ENCODE results near the gene IGSF8.
"Not testable (repeated sequence)": the region's sequence is repeated elsewhere in the genome, so short reads cannot be mapped to it uniquely, and the experiment has no call there.

Gene IGSF8

DNA sequence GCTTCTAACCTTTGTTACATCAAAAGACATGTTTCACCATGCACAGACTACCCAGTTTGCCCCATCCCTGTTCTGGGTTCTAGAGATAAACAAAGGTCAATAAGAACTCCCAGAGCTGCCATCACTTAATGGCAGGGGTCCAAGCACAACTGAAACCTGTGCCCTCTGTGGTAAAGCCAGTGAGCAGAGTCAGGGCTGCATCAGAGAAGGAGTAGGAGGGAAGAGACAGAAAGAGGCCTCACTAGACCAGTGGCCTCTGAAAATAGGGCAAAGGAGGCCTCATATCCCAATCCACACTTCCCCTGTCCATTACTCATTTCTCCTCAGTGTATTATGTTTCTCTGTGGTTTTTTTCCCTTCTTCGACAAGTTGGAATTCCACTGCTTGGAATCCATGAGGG is 27.3 kb upstream of the IGSF8 start:
- DNase-seq = no peak

DNA sequence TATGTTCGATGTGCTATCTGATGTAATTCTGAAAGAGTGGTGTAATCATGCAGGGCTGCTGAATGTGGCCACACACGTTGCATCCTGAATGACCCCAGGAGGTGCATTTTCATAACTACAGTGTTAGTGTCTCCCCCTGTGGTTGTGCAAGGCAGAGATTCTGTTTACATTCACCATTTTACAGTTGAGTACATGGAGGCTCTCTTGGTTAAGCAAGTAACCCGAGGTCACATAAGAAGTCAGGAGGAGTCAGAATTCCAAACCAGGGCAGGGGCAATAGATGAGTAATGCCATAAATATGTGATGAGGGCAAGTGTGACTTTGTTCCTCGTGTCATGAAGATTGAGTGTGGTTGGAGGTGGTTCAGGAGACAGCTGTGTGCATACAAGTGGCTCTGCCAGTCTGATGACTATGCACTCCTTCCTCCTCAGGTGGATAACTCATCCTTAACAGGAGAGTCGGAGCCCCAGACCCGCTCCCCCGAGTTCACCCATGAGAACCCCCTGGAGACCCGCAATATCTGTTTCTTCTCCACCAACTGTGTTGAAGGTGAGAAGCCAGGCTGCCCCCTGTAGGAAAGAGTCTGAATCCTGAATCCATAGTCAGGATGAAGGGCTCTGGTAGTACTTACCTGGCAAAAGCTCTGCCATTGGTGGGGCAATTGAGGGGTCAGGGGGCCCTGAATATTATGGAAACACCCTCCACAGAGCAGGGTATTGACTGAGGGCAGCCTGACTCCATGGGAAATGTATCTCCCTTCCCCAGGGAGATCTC is 26.5 kb upstream of the IGSF8 start:
- no peak for DNase-seq

DNA sequence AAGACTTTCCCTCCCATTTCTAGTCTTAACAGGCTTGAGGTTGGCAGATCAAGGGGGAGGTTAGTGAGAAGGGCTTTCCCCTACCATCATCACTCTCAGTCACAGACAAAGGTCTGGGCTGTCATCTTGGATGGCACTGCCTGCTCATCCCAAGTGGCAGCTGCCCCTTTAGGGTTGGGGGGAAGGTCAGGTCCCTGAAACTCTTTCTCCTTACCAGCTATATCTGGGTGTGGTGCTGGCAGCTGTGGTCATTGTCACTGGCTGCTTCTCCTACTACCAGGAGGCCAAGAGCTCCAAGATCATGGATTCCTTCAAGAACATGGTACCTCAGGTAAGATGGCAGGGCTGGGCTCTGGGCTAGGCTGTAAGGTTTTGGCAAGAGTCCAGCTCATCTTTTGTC is 25.3 kb upstream of the IGSF8 start:
- DNase-seq = no peak

DNA sequence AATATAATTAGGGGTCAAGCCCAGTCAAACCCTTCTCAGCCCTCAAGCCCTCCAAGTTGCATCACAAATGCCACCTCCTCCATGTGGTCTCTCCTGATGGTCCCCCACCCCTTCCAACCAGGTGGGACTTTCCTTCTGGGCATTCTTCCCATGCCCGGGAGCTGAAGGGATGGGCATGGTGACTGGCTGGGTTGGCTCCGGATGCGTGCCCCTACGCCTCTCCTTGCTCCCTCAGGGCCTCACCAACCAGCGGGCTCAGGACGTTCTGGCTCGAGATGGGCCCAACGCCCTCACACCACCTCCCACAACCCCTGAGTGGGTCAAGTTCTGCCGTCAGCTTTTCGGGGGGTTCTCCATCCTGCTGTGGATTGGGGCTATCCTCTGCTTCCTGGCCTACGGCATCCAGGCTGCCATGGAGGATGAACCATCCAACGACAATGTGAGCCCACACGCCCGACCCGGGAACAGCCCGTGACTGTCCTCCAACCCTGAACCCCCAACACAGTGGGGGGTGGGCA is 24.6 kb upstream of the IGSF8 start:
- no peak for DNase-seq

DNA sequence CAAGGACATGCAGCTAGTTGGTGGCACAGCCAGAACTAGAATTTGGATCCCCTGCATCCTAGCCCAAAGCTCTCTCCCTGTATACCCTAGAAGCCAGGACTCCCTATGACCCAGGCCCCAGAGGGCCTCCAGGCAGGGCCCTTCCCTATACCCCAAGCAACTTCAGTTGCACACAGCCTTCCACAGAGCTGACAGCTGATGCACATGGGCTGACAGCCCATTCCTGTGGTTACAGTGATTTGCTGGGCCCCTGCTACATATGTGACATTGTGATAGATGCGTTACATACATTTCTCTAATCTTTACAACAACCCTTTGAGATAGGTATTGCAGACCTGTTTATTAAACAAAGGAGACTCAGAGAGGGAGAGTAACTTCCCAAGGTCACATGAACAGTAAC is 23.0 kb upstream of the IGSF8 start:
- DNase-seq = no peak

DNA sequence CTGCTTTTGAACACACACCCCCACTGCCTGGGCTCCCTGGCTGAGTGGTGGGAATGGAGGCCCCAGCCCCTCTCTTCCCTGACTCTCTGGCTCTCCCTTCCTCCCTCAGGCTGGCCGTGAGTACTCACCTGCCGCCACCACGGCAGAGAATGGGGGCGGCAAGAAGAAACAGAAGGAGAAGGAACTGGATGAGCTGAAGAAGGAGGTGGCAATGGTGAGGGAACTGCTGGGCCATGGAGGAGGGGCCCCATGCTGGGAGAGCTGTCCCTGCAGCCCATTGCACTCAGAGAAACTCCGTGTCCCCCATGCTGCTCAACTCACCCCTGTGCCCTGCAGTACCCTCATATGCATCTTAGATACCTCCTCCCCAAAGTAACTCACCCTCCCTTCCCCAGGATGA is 22.4 kb upstream of the IGSF8 start:
- no peak for DNase-seq

DNA sequence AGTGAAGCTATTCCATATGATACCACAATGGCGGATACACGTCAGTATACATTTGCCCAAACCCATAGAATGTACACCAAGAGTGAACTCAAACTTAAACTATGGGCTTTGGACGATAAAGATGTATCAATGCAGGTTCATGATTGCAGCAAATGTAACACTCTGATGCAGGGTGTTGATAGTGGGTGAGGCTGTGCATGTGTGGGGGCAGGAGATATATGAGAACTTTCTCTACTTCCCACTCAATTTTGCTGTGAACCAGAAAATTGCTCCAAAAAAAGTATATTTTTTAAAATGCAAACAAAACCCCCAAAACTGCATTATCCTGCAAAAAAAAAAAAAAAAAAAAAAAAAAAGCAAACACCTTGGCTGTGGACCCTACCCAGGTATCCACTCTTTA is 20.5 kb upstream of the IGSF8 start:
- DNase-seq = no peak

DNA sequence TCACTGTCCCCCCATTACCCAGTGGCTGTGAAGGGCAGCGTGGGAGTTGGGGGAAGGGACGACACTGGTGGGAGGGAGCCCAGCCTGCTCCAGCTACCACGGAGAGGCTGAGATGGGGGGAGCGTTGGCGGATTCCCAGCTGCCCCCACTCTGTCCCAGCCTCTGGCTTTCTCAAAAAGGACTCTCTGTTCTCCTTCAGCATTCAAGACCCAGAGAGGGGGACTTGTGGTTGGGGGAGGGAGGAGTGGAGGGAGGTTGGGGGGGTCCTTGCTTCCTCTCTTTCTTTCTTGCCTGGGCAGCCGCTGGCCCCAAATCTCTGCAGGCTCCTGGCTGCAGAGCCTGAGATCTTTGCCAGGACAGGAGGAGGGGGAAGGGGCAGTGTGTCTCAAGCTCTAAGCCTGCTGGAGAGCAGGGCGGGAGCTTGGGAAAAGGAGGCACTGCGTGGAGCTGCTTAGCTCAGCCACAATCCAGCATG is 19.3 kb upstream of the IGSF8 start:
- no peak for DNase-seq

DNA sequence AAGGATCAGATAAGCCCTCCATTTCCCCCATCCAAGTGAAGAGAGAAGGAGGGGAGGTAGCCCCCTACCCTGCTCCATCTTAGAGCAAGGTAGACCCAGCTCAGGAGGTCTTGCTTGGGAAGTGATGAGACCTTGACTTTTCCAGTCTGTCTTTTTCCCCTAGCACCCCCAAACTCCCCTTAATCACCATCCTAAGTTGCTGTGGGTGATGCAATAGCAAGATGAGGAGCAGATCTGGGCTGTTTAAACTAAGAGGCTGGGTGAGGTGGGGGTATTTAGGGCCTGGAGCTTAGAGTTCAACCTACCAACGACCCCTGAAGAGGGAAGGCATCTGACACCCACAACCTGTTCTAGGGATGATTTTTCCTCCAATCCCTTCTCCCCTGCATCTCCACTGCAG is 18.9 kb upstream of the IGSF8 start:
- DNase-seq = no peak

DNA sequence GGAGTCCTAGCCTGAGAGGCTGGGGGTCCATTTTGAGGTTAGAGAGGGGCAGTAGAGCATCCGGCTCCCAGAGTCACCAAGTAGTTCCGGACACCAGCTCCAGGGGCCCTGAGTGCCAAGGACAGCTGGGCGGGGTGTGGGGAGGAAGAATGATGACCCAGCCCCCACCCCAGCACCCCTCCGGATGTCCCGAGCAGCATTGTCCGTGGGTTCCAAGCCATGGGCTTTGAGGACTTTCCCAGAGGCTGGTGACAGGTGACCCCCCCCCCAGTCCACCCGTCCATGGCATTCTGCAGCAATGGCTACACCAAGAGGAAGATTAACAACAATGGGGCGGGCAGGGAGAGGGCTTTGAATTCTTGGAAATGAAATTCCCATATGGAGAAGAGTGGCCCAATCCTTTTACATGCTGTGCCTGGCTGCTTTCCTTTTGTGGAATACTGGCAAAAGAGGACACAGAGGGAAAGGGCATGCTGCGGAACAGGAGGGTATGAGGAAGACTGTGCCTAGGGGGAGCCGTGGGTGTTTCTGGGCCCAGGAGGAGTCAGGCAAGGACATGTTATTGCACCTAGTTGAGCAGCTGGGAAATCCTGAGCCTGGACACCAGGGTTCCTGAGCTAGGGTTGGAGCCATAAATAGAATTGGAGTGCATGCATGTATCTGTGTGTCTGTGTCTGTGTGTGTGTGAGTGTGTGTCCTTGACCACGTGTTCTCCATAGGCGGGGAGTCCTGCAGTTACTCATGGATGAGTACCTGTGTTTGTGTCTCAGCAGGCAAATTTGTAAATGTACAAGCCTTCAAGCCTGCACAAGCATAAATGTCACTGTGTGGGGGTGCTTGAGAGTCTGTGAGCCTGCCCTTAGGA is 18.1 kb upstream of the IGSF8 start:
- no peak for DNase-seq

DNA sequence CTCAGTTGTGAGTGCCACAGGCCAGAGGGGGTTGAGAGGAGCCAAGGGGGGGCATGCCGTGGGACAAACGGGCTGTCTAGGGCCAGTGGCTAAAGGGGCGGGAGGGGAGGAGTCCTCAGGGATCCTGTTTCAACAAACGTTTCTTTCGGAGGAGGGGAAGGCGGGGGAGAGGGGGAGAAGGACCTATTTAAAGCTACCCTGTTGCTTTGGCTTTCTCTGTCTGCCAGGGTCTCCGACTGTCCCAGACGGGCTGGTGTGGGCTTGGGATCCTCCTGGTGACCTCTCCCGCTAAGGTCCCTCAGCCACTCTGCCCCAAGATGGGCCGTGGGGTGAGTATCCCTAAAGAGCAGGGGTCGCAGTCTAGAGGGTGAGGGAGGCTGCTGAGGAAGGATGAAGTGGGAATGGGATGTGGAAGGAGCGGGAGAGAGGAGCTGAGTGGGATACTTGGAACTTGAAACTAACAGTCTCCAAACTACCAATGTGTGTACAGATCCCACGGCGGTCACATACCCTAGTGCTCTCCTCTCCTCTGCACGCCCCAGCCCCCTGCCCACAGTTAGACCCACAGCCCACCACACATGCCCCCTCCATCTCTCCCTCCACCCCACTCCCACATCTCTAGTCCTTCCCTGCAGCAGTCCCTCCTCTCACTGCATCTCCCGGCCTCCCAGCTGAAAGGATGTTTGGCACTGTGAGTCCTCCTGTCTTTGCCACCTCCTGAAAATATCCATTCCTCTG is 17.3 kb upstream of the IGSF8 start, which contains the start of gene ATP1A2:
ATP1A2 (plus strand) TSS at position 215 of the 738 bp plus-strand sequence; CDS start at position 318, 103 bp downstream.
- no peak for DNase-seq

DNA sequence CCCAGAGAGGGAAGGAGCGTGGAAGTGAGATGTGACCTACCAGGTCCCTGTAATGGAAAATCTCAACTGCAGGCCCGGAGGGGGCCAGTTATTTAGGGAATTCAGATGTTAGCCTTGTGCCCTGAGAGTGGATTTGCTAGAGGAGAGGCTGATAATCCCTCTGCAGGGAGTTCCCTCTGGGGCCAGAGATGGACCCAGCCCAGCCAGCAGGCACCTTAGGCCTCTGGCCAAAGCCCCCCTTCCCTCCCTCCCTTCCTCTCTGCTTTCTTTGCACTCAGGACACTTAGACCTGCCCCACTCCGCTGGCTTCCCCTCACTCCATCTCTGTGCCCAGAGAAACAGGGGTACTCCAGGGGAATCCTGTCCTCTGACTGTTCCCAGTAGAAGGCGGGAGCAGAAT is 15.7 kb upstream of the IGSF8 start:
- no peak for DNase-seq

DNA sequence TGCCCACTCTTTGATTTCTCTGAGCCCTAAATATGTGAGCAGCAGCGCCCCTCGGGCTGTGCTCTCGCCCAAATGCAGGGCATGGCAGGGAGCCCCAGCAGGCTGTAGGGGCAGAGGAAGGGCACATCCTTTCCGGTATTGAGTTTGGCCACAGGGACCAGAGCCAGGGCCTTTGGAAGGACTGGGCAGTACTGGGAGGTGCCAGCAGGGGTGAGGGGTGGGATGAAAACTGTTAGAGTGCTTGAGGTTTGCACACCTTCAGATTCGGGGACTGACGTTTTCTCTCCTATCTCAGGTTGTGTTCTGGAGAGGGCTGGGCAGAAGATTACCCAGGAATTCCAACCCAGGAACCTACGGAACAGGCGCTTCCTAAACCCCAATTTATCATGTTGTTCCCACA is 15.0 kb upstream of the IGSF8 start:
- no peak for DNase-seq

DNA sequence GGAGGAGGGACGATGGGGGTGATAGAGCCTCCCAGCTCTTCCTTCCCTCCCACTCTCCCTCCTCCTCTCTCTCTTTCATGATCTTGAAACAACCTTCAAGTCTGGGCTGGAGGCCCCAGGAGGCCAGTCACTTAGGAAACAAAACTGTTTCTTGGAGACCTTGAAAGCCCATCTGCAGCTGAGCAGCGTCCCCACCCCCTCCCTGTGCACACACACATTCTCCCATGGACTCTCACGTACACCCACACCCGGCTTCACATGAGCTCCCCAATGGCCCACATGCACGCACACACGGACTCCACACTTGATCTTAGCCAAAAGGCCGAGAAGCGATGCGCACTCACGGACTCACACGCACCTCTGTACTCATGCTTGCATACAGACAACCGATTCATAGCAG is 13.9 kb upstream of the IGSF8 start:
- no peak for DNase-seq

DNA sequence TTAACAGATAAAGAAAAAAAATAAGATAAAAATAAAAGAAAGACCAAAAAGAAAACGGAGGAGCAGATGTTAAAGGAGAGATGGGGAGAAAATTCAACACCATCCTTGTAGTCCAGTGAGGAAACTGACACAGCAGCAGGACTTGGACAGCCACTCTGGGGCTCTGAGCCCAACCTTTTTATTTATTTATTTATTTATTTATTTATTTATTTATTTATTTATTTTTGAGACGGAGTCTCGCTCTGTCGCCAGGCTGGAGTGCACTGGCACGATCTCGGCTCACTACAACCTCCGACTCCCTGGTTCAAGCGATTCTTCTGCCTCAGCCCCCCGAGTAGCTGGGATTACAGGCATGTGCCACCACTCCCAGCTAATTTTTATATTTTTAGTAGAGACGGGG is 13.0 kb upstream of the IGSF8 start:
- not testable (repeated sequence) for DNase-seq

DNA sequence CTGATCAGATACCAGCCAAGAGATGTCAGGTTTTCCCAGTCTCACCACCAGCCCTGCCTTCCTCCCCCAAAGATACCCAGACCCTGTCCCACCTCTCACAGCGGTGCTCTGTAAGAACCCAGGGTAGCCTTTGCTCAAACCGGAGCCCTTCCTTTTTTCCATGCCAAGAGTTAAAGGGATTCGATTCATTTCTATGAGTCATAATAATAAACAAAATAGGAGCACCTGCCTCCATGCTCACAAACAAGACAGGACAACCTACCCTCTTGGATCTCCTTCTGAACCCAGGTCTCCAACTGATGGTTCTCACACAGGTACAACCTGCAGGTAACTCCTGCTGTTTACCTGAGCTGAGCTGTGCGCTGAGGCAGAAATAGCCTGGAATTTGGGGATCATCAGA is 11.3 kb upstream of the IGSF8 start:
- DNase-seq = no peak

DNA sequence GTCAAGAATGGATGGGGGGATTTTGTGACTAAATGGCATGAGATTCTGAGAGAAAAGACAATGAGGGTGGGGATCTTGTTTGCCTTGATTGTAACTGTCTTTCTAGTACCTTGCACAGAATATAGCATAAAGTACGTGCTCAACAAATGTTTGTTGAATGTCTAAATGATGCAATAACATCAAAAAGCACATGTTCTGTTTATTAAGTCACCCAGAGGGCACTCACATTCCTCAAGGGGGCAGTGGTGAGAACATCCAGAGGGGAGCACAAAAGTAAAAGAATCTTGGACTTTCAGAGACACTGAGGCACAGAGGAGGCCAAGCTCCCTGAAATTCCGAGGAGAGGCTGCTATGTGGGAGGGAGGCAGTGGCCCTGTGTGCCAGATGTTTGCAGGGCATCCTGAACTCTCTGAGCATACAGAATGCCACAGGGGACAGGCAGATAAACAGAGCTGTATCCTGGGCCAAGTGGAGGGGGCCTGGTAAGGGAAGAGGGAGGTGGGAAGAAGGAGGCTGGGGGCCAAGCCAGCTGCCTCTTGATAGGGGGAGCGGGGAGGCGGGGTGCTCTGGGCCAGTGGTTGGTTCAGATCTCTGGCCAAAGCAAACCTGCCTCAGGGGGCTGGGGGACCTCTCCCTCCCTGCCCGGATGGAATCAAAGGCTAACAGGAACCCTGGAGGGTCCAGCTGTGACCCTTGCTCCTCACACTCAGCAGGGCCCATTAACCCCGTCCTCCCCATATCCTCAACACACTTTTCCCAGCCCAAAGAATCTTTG is 10.7 kb upstream of the IGSF8 start:
- peak; percentile 11 for DNase-seq

DNA sequence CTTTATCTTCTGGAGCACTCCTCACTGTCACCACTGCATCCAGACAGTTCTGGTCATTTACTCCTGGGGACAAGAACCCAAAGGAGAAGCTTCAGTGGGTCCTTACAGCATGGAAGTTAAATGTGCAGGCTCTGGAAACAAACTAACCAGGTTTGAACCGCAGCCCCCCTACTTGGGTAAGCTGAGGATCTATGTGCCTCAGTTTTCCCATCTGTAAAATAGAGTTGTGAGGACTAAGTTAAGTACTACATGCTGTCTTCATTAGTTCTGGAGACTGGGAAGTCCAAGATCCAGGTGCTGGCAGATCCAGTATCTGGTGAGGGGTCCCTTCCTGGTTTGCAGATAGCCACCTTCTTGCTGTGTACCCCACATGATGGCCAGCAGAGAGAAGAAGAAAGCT is 9.1 kb upstream of the IGSF8 start:
- DNase-seq = no peak

DNA sequence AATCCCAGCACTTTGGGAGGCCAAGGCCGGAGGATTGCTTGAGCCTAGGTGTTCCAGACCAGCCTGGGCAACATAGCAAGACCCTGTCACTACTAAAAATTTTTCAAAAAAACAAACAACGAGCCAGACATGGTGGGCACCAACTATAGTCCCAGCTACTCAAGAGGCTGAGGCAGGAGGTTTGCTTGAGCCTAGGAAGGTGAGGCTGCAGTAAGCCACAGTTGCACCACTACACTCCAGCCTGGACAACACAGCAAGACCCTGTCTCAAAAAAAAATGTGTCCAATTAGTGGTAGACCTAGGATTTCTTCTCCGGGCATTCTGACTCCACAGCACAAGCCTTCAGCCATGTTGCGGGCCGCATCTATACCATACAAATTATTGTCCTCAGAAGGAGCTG is 6.7 kb upstream of the IGSF8 start:
- DNase-seq = no peak

DNA sequence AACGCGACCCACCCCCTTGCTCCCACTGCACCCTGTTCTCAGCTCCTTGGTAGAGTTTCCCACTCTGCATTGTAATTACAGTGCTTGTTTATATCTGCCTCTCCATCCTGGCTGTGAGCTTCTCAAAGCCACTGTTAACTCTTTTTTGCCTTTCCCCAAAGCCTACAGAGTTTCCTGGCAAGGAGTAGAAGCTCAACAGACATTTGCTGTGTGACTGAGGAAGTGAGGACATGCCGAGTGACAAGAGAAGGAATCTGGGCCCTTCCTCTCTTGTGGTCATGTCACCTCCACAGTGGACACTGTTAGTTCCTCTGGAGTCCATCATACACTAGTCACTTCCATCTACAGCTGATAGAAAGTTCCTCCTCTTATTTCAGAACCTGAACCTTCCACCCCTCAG is 6.1 kb upstream of the IGSF8 start:
- no peak for DNase-seq

DNA sequence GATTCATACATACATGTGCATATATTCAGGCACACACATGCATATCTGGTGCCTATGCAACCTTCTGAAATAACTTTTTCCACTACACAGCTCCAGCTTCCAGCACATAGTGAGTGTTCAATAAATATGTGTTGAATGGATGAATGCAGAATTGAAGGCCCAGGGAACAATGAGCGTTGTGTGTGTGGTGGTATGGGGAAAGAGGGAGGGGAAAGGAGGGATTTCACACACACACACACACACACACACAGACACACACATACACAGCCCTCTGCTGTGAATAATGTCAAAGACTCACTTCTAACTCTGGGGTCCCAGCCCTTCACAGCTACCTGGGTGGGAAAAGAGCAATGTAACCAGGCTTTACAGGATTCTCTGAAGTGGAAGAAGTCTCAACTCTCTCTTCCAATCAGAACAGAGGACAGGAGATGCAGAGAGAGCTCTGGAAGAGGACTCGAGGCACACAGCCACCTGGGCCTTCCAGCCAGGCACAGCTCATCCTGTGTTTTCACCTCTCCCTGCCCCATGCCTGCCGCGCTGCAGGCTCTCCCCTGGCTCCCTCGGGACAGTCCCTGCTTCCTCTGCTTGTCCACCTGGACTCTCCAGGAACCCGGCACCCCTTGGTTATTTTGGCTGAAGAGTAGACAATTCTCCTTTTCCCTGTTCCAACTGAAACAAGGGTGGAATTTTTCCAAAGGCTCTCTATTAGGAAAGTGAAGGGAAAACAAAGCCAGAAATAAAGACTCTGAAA is 5.4 kb upstream of the IGSF8 start:
- DNase-seq = no peak

All from NCI-H1694 treated with DMSO at 0.1 percent for 48 hours (cell line).